ENCODE measurements around the gene MYD88. TPM values are rescaled to one million over a fixed set of nuclear protein-coding genes. Genes with fewer than 3 reads are reported as not detected.

Gene MYD88
- total RNA-seq, 1 donor from 2014 or later: 70.2 TPM

GRCh38 chr3:38110314-38111050 lies 28.0 kb upstream of the MYD88 start:
- intact Hi-C loops (cut with DNase I): no loop called here
- Histone ChIP-seq H3K4me3 (no peak overlapping the region), H3K4me1 (no peaks in the 10 kb centered on the region), H3K9me3 (no peaks in the 10 kb centered on the region), H3K27me3 (no peaks in the 10 kb centered on the region), H3K36me3 (no peaks in the 10 kb centered on the region), H3K27ac (no peak overlapping the region)
- no peak for ATAC-seq
- no peak for DNase-seq
- TF ChIP-seq, protein P1, sequence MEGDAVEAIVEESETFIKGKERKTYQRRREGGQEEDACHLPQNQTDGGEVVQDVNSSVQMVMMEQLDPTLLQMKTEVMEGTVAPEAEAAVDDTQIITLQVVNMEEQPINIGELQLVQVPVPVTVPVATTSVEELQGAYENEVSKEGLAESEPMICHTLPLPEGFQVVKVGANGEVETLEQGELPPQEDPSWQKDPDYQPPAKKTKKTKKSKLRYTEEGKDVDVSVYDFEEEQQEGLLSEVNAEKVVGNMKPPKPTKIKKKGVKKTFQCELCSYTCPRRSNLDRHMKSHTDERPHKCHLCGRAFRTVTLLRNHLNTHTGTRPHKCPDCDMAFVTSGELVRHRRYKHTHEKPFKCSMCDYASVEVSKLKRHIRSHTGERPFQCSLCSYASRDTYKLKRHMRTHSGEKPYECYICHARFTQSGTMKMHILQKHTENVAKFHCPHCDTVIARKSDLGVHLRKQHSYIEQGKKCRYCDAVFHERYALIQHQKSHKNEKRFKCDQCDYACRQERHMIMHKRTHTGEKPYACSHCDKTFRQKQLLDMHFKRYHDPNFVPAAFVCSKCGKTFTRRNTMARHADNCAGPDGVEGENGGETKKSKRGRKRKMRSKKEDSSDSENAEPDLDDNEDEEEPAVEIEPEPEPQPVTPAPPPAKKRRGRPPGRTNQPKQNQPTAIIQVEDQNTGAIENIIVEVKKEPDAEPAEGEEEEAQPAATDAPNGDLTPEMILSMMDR (IDR thresholded peaks at IDR 0.05): no peak

GRCh38 chr3:38111201-38111600 lies 27.3 kb upstream of the MYD88 start:
- no peak for DNase-seq
- Histone ChIP-seq H3K27ac (no peak overlapping the region), H3K27me3 (no peaks in the 10 kb centered on the region), H3K9me3 (no peaks in the 10 kb centered on the region), H3K36me3 (no peaks in the 10 kb centered on the region), H3K4me1 (no peaks in the 10 kb centered on the region), H3K4me3 (no peak overlapping the region)
- ATAC-seq: no peak
- intact Hi-C loops (cut with DNase I): no loop called here
- TF ChIP-seq, protein P1 (IDR thresholded peaks at IDR 0.05): no peak

DNA sequence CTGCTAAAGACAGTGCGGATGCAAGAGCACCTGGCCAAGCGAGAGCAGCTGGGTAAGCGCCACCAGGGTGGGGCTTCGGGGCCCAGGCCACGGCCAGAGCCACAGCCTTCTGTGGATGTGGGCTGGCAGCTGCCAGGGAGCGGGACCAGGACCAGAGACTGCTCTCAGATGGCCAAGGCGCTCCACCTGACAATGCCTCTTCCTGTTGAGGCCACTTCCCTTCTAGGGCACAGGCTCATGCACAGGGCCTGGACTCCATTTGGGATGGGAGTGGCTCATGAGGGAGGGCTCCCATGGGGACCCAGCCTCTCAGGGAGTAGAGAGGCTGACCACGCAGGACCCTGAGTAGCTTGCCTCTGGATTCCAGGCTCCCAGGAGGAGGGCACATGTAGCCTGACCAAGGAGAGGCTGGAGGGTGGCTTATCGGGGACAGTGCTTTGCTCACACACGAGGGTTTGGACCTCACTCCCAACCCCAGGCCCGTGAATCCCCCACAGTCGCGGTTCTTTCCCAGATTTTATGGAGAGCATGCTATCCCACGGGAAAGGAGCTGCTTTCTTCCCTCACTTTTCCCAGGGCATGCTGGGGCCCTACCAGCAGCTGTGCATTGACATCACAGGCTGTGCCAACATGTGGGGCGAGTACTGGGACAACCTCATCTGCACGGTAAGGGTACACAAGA lies 26.6 kb upstream of the MYD88 start:
- no peaks in the 10 kb centered on the region for H3K36me3 ChIP-seq
- ATAC-seq: no peak
- TF ChIP-seq, protein P1 (IDR thresholded peaks at IDR 0.05): no peak
- DNase-seq: no peak
- H3K9me3 ChIP-seq: no peaks in the 10 kb centered on the region
- intact Hi-C loops (cut with DNase I): no loop called here
- no peak overlapping the region for H3K27ac ChIP-seq
- no peaks in the 10 kb centered on the region for H3K4me1 ChIP-seq
- H3K4me3 ChIP-seq: no peak overlapping the region
- H3K27me3 ChIP-seq: no peaks in the 10 kb centered on the region

DNA sequence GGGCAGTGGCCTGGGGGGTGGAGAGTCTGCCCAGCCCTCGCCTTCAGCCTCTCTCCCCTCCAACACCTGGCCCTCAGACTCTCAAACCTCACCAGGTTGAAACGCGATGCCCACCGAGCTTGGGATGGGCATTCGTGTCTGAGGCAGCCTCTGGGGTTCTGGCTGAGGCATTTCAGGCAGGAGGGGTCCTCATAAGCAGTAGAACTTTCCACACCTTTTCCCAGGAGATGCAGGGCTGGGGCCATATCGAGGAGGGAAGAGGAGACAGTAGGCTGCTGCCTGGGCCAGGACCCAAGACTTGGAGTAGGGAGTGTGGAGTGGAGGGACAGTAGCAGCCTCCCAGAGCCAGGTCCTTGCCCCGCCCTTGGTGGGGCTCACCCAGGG lies 26.1 kb upstream of the MYD88 start:
- TF ChIP-seq, protein P1 (IDR thresholded peaks at IDR 0.05): no peak
- Histone ChIP-seq H3K27me3 (no peaks in the 10 kb centered on the region), H3K4me1 (no peaks in the 10 kb centered on the region), H3K9me3 (no peaks in the 10 kb centered on the region), H3K36me3 (no peaks in the 10 kb centered on the region), H3K27ac (no peak overlapping the region), H3K4me3 (no peak overlapping the region)
- intact Hi-C loops (cut with DNase I): no loop called here
- ATAC-seq (no peak), DNase-seq (no peak)

DNA sequence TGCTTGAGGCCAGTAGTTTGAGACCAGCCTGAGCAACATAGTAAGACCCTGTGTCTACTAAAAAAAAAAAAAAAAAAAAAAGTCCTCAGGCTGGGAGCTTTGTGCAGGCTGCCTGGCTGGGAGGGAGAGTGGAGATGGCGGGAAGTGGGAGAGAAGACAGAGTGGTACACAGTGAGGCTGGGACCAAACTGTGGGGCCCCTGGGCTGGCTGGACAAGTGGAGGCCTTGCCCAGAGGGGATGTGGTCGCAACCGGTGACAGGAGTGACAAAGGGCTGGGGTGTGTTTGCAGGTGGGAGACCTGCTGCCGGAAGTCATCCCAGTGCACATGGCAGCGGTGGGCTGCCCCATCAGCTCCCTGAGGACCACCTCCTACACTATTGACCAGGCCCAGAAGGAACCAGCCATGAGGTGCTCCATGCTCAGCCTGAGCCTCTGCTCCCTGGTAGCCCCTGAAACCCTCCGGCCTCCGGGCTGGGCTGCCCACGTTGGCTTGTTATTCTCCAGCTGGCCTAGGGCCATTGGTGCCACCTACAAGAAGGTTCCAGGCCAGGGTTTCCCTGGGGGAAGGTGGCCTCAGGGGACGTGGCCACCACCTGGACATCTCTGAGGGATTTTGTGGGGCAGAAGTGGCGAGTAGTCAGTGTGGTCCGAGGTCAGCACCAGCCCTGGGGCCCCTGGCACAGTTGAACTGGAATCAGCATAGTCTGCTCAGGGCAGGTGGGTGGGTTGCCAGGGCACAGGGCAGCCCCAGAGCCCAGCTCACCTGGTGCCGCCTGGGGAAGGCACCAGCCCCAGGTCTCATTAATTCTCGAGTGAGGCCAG lies 24.2 kb upstream of the MYD88 start:
- H3K27me3 ChIP-seq: no peaks in the 10 kb centered on the region
- no peaks in the 10 kb centered on the region for H3K4me1 ChIP-seq
- H3K36me3 ChIP-seq: no peaks in the 10 kb centered on the region
- TF ChIP-seq, protein P1 (IDR thresholded peaks at IDR 0.05): no peak
- intact Hi-C loops (cut with DNase I): no loop called here
- ATAC-seq (no peak), DNase-seq (no peak)
- H3K4me3 ChIP-seq: no peak overlapping the region
- H3K9me3 ChIP-seq: no peaks in the 10 kb centered on the region
- no peak overlapping the region for H3K27ac ChIP-seq

All from upper lobe of right lung (tissue), 1 donor.